CD4-positive, alpha-beta T cell treated with Interleukin-15 for 1 hour (primary cell): ENCODE results near the gene LIPM.
A peak's percentile ranks its signal among the peaks of the same experiment; 100 is the strongest.

Experiments used
- DNase-seq: peaks from one replicate; pipeline ENCODE4 v3.0.0-alpha.2; 2020

The LIPM gene

GRCh38 chr10:88841316-88842111 is 39.0 kb downstream of the LIPM start:
- DNase-seq = no peak

- DNase-seq = no peak
Measured at GRCh38 chr10:88843171-88843570, 40.6 kb downstream of the LIPM start.

GRCh38 chr10:88848499-88848898 is 46.0 kb downstream of the LIPM start:
- DNase-seq = no peak

GRCh38 chr10:88849234-88849633 is 46.7 kb downstream of the LIPM start:
- DNase-seq = no peak

- no peak for DNase-seq
Measured at GRCh38 chr10:88850712-88851111, 48.2 kb downstream of the LIPM start.

- peak; percentile 37 for DNase-seq
Measured at GRCh38 chr10:88851706-88852105, 49.2 kb downstream of the LIPM start, which contains the start of gene ANKRD22. Gene ANKRD22, minus strand, starts transcription at chr10:88851844. Its CDS starts 237 bp downstream, at chr10:88851607.

- no peak for DNase-seq
Measured at GRCh38 chr10:88852327-88852726, 49.8 kb downstream of the LIPM start.

- no peak for DNase-seq
Measured at GRCh38 chr10:88853155-88853881, 50.8 kb downstream of the LIPM start.

GRCh38 chr10:88854684-88855083 is 52.2 kb downstream of the LIPM start:
- no peak for DNase-seq

- DNase-seq = no peak
Measured at GRCh38 chr10:88857831-88858230, 55.3 kb downstream of the LIPM start.

GRCh38 chr10:88858491-88858890 is 56.0 kb downstream of the LIPM start:
- no peak for DNase-seq

GRCh38 chr10:88861036-88861435 is 58.5 kb downstream of the LIPM start:
- no peak for DNase-seq

GRCh38 chr10:88865281-88865876 is 62.8 kb downstream of the LIPM start:
- no peak for DNase-seq

- DNase-seq = no peak
Measured at GRCh38 chr10:88866454-88866853, 63.9 kb downstream of the LIPM start.

- no peak for DNase-seq
Measured at GRCh38 chr10:88870089-88870488, 67.6 kb downstream of the LIPM start.
